Left ventricle myocardium inferior (tissue), 1 donor: Measurements from ENCODE around the gene CSHL1. TPM values are rescaled to one million over a fixed set of nuclear protein-coding genes. Genes with fewer than 3 reads are reported as not detected.
A peak's percentile ranks its signal among the peaks of the same experiment; 100 is the strongest.

Source experiments
- DNase-seq: peaks from one replicate; pipeline ENCODE4 v3.0.0-alpha.2; 2020
- H3K27ac ChIP-seq: fragments of 200-600 bp; replicated peaks from 2 replicates; pipeline ENCODE4 v1.8.0; 2021
- H3K27me3 ChIP-seq: fragments of 200-600 bp; 2 replicates; pipeline ENCODE4 v1.8.0; 2021; ENCODE audit warnings: low read depth
- H3K36me3 ChIP-seq: fragments of 200-600 bp; 2 replicates; pipeline ENCODE4 v1.8.0; 2021
- H3K4me1 ChIP-seq: fragments of 200-600 bp; 2 replicates; pipeline ENCODE4 v1.8.0; 2021
- H3K4me3 ChIP-seq: fragments of 200-600 bp; 2 replicates; pipeline ENCODE4 v1.8.0; 2021; ENCODE audit warnings: mild to moderate bottlenecking, moderate library complexity
- H3K9me3 ChIP-seq: fragments of 200-600 bp; replicated peaks from 2 replicates; pipeline ENCODE4 v1.8.0; 2021
- CTCF ChIP-seq: fragments of 200-600 bp; IDR thresholded peaks from 2 replicates; pipeline ENCODE4 v1.8.0; 2021; ENCODE audit warnings: antibody characterized with exemption, mild to moderate bottlenecking, borderline replicate concordance
- intact Hi-C: fragments of 100-400 bp; cut with micrococcal nuclease; formaldehyde crosslinking; loops from one replicate; pipeline ENCODE4 v1.11.0; 2022
- total RNA-seq: library from RNA; stranded (reverse); fragmentation: NEBNext Ultra II Directional; extraction: Animal tissue kit (Norgen Biotek cat#: 25700); gene quantifications from one replicate; pipeline ENCODE4 v1.2.1, GENCODE V29; 2021
- donor health status: DM: no; HTN: yes; CAD: no; lungs with severe emphysema.

CSHL1 gene
- total RNA-seq, 1 donor from 2014 or later, result not detected

- TF ChIP-seq CTCF, result no peak
- Histone ChIP-seq H3K27me3 (peaks cover 4% of the 10 kb centered on the region), H3K4me3 (no peak overlapping the region), H3K4me1 (no peaks in the 10 kb centered on the region), H3K27ac (no peak overlapping the region), H3K9me3 (no peaks in the 10 kb centered on the region), H3K36me3 (no peaks in the 10 kb centered on the region)
- intact Hi-C loops, result no loop called here
- DNase-seq, result no peak
These were observed 26.9 kb upstream of the CSHL1 start for GRCh38 chr17:63937920-63938319.

GRCh38 chr17:63937319-63937718, 26.3 kb upstream of the CSHL1 start:
- Histone ChIP-seq H3K27me3 (peaks cover 4% of the 10 kb centered on the region), H3K9me3 (no peaks in the 10 kb centered on the region), H3K27ac (no peak overlapping the region), H3K4me3 (no peak overlapping the region), H3K36me3 (no peaks in the 10 kb centered on the region), H3K4me1 (peaks cover 5% of the 10 kb centered on the region)
- intact Hi-C loops, result no loop called here
- DNase-seq, result no peak
- no peak for TF ChIP-seq CTCF

- H3K4me3 ChIP-seq, result no peak overlapping the region
- peaks cover 28% of the 10 kb centered on the region for H3K4me1 ChIP-seq
- H3K36me3 ChIP-seq, result no peaks in the 10 kb centered on the region
- H3K27ac ChIP-seq, result no peak overlapping the region
- H3K27me3 ChIP-seq, result peaks cover 4% of the 10 kb centered on the region
- no peak for DNase-seq
- no peak for TF ChIP-seq CTCF
- intact Hi-C loops, result no loop called here
- H3K9me3 ChIP-seq, result no peaks in the 10 kb centered on the region
These were observed 23.4 kb upstream of the CSHL1 start for GRCh38 chr17:63934183-63935112.

GRCh38 chr17:63933598-63933997, 22.5 kb upstream of the CSHL1 start:
- no peak for DNase-seq

GRCh38 chr17:63932721-63933120, 21.7 kb upstream of the CSHL1 start:
- no peak for DNase-seq
- H3K27me3 ChIP-seq, result peaks cover 4% of the 10 kb centered on the region
- intact Hi-C loops, result no loop called here
- H3K4me3 ChIP-seq, result no peak overlapping the region
- H3K4me1 ChIP-seq, result peaks cover 28% of the 10 kb centered on the region
- TF ChIP-seq CTCF, result no peak
- H3K36me3 ChIP-seq, result no peaks in the 10 kb centered on the region
- peak overlapping the region; percentile 82 for H3K27ac ChIP-seq
- H3K9me3 ChIP-seq, result no peaks in the 10 kb centered on the region

More at GRCh38 chr17:63933598-63933997, 22.5 kb upstream of the CSHL1 start:
- intact Hi-C loops, result no loop called here
- no peaks in the 10 kb centered on the region for H3K36me3 ChIP-seq
- no peaks in the 10 kb centered on the region for H3K9me3 ChIP-seq
- no peak overlapping the region for H3K27ac ChIP-seq
- peaks cover 4% of the 10 kb centered on the region for H3K27me3 ChIP-seq
- TF ChIP-seq CTCF, result no peak
- H3K4me1 ChIP-seq, result peaks cover 28% of the 10 kb centered on the region
- H3K4me3 ChIP-seq, result no peak overlapping the region
